ENCODE measurements around the gene ZNF550. TPM values are rescaled to one million over a fixed set of nuclear protein-coding genes. Genes with fewer than 3 reads are reported as not detected.
"Not testable (repeated sequence)": the region's sequence is repeated elsewhere in the genome, so short reads cannot be mapped to it uniquely, and the experiment has no call there.

ZNF550 gene
- total RNA-seq, 1 experiment from 2014 or later: 13.5 TPM

DNA sequence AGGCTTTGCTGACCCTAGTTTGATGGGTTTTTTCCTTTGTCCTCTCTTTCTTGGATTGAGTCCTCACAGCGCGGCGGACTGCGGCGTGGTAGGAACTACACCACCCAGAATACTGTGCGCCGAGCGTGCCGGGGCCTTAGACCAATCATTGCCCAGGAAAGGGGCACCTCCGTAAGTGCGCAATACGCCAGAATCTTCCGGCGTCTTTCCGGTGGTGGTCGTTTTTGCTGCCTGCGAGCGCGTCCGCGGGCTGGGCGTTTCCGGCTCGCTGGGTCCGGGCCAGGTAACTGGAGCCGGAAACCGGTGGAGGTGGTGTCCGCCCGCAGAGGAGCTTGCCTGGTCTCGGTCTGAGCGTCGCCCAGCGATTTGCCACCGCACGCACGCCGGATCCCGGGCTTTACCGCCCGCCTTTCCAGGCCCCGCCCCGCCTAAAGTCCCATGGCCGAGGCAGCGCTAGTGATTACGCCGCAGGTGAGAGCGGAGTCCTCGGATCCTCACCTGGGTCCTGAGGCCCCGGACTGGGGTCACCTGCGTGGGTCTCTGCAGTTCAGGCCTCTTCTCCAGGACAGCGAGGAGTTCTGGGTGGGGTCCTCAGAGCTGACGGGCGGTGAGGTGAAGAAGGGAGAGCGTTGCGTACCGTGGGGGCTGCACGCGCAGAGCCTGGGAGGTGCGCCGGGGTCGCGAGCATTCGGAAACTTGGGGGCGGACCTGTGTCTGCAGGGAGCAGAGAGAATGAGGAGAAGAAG is 32.4 kb downstream of the ZNF550 start, which contains the start of gene ZNF549:
ZNF549 (plus strand) TSS at position 221 of the 746 bp plus-strand sequence; CDS start at position 439, 218 bp downstream.
- Histone ChIP-seq H2BK20ac (ENCODE audit: low read depth, low read length, poor library complexity, severe bottlenecking) (no peak within 1 kb of the TSS), H3K4ac (ENCODE audit: low read depth, low read length) (no peak within 1 kb of the TSS), H3K4me1 (ENCODE audit: insufficient read depth, low read length) (no peaks in the 10 kb centered on the region; the same call in 1 of the 2 replicates), H2BK15ac (ENCODE audit: low read depth, low read length) (no peak within 1 kb of the TSS), H3K4me2 (ENCODE audit: insufficient read depth, insufficient read length, low read length) (peak within 1 kb of the TSS; percentile 88), H4K8ac (replicated peaks; ENCODE audit: insufficient read length, low read depth, low read length) (no peak within 1 kb of the TSS), H3K27me3 (ENCODE audit: insufficient read depth, low read length) (no peaks in the 10 kb centered on the region), H2BK120ac (ENCODE audit: low read depth, low read length, poor library complexity, severe bottlenecking) (no peak within 1 kb of the TSS), H3K23me2 (ENCODE audit: insufficient read length, low read depth, low read length, poor library complexity, severe bottlenecking) (peaks cover 6% of the 10 kb centered on the region), H3K56ac (ENCODE audit: insufficient read length, low read depth, low read length) (no peak within 1 kb of the TSS), H3K18ac (ENCODE audit: insufficient read length, low read depth, low read length) (no peak within 1 kb of the TSS), H2AFZ (ENCODE audit: low read length) (no peak within 1 kb of the TSS), H3K79me2 (ENCODE audit: insufficient read depth, low read length) (peaks cover 6% of the 10 kb centered on the region; the same call in 1 of the 2 replicates), H3K9ac (ENCODE audit: extremely low read depth, insufficient read length, low read length) (peak within 1 kb of the TSS; percentile 84), H4K5ac (ENCODE audit: insufficient read length, low read depth, low read length) (no peak within 1 kb of the TSS), H3K79me1 (ENCODE audit: insufficient read depth, low read depth, low read length, poor library complexity, severe bottlenecking) (peaks cover 6% of the 10 kb centered on the region), H4K20me1 (ENCODE audit: control insufficient read depth, insufficient read depth, insufficient read length) (no peaks in the 10 kb centered on the region), H3K23ac (ENCODE audit: insufficient read length, low read depth, low read length) (no peak within 1 kb of the TSS), H2BK12ac (ENCODE audit: insufficient read length, low read depth, low read length) (no peak within 1 kb of the TSS), H3K9me3 (ENCODE audit: control insufficient read depth, low read depth, low read length) (no peaks in the 10 kb centered on the region), H3T11ph (ENCODE audit: low read length) (no peak within 1 kb of the TSS), H2BK5ac (ENCODE audit: insufficient read length, low read length) (no peak within 1 kb of the TSS), H4K91ac (ENCODE audit: insufficient read length, low read depth, low read length) (no peak within 1 kb of the TSS), H2AK5ac (ENCODE audit: insufficient read length, low read length) (no peak within 1 kb of the TSS), H3K27ac (ENCODE audit: insufficient read length, low read depth, low read length) (no peak within 1 kb of the TSS), H3K14ac (ENCODE audit: insufficient read depth, low read length) (no peak within 1 kb of the TSS)
- H3K36me3 Mint-ChIP-seq (ENCODE audit: insufficient read depth in 1 of 3, low read depth in 3 of 3): peaks cover 21 to 24% (median 21%) of the 10 kb centered on the region in 3 experiments
- H3K9me3 Mint-ChIP-seq: peaks cover 0 to 57% of the 10 kb centered on the region in 2 experiments; a peak in 4 of 5 replicates
- peak; percentile 96 for DNase-seq
- no CpG with 5 or more reads among the region's 64 CpGs for WGBS (ENCODE audit: extremely low coverage, insufficient read length, low lambda C conversion rate)
- TF ChIP-seq, protein P1, sequence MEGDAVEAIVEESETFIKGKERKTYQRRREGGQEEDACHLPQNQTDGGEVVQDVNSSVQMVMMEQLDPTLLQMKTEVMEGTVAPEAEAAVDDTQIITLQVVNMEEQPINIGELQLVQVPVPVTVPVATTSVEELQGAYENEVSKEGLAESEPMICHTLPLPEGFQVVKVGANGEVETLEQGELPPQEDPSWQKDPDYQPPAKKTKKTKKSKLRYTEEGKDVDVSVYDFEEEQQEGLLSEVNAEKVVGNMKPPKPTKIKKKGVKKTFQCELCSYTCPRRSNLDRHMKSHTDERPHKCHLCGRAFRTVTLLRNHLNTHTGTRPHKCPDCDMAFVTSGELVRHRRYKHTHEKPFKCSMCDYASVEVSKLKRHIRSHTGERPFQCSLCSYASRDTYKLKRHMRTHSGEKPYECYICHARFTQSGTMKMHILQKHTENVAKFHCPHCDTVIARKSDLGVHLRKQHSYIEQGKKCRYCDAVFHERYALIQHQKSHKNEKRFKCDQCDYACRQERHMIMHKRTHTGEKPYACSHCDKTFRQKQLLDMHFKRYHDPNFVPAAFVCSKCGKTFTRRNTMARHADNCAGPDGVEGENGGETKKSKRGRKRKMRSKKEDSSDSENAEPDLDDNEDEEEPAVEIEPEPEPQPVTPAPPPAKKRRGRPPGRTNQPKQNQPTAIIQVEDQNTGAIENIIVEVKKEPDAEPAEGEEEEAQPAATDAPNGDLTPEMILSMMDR (conservative IDR thresholded peaks at IDR 0.05): no peak
- peak within 1 kb of the TSS; percentile 85 to 95 for H3K4me3 Mint-ChIP-seq
- peaks cover 10 to 13% of the 10 kb centered on the region in 2 experiments for H3K4me1 Mint-ChIP-seq
- peaks cover 11% of the 10 kb centered on the region for H3K27me3 Mint-ChIP-seq (ENCODE audit: low read depth)
- peak within 1 kb of the TSS; percentile 86 to 99 (median 98) for H3K27ac Mint-ChIP-seq

DNA sequence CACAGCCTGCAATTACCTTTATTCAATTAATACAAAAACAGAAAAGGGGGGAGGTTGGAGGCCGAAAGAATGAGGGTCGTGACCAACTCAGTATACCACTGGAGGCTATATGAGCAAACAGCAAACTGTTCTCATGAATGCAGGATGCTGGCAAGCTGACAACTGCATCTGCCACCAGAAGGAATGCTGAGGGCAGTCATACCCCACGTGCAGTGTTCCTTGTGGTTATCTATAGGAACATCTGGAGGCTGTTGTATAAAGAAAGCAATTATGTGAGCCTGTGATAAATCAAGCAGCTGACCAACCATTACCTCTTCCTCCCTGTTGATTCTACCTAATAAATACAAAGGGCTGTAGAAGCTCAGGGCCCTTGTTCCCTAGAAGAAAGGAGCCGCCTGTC is 41.6 kb downstream of the ZNF550 start:
- H3K36me3 Mint-ChIP-seq (ENCODE audit: insufficient read depth in 1 of 3, low read depth in 3 of 3): peaks cover 9 to 24% (median 12%) of the 10 kb centered on the region in 3 experiments; a peak in 6 of 7 replicates
- H3K27ac Mint-ChIP-seq: not testable (repeated sequence)

More for the DNA sequence above, 41.6 kb downstream of the ZNF550 start:
- H3K4me2 ChIP-seq (ENCODE audit: insufficient read depth, insufficient read length, low read length); H3K27ac ChIP-seq (ENCODE audit: insufficient read length, low read depth, low read length); H3K79me2 ChIP-seq (ENCODE audit: insufficient read depth, low read length); H4K8ac ChIP-seq (replicated peaks; ENCODE audit: insufficient read length, low read depth, low read length); H3K14ac ChIP-seq (ENCODE audit: insufficient read depth, low read length); H2BK12ac ChIP-seq (ENCODE audit: insufficient read length, low read depth, low read length); H4K91ac ChIP-seq (ENCODE audit: insufficient read length, low read depth, low read length); H3K9ac ChIP-seq (ENCODE audit: extremely low read depth, insufficient read length, low read length); H3K4me1 ChIP-seq (ENCODE audit: insufficient read depth, low read length); H3T11ph ChIP-seq (ENCODE audit: low read length); H3K4me3 Mint-ChIP-seq; H2AFZ ChIP-seq (ENCODE audit: low read length); H2BK120ac ChIP-seq (ENCODE audit: low read depth, low read length, poor library complexity, severe bottlenecking); H2AK5ac ChIP-seq (ENCODE audit: insufficient read length, low read length); H3K23ac ChIP-seq (ENCODE audit: insufficient read length, low read depth, low read length); H3K23me2 ChIP-seq (ENCODE audit: insufficient read length, low read depth, low read length, poor library complexity, severe bottlenecking); H3K79me1 ChIP-seq (ENCODE audit: insufficient read depth, low read depth, low read length, poor library complexity, severe bottlenecking); H2BK15ac ChIP-seq (ENCODE audit: low read depth, low read length); H3K18ac ChIP-seq (ENCODE audit: insufficient read length, low read depth, low read length); H3K27me3 Mint-ChIP-seq (ENCODE audit: low read depth); H2BK5ac ChIP-seq (ENCODE audit: insufficient read length, low read length); H3K4me1 Mint-ChIP-seq; H4K5ac ChIP-seq (ENCODE audit: insufficient read length, low read depth, low read length); H3K56ac ChIP-seq (ENCODE audit: insufficient read length, low read depth, low read length); H2BK20ac ChIP-seq (ENCODE audit: low read depth, low read length, poor library complexity, severe bottlenecking); H3K27me3 ChIP-seq (ENCODE audit: insufficient read depth, low read length); H3K4ac ChIP-seq (ENCODE audit: low read depth, low read length); H4K20me1 ChIP-seq (ENCODE audit: control insufficient read depth, insufficient read depth, insufficient read length); DNase-seq: not testable (repeated sequence)
- no CpG with 5 or more reads among the region's 4 CpGs for WGBS (ENCODE audit: extremely low coverage, insufficient read length, low lambda C conversion rate)
- H3K9me3 ChIP-seq (ENCODE audit: control insufficient read depth, low read depth, low read length): peaks cover 11% of the 10 kb centered on the region
- H3K9me3 Mint-ChIP-seq: peaks cover 35 to 57% of the 10 kb centered on the region in 2 experiments

Data from H9 (cell line).